NB4 (cell line): ENCODE measurements around the gene KLK15.

Experiments
- MYC ChIP-seq: IDR thresholded peaks from 2 replicates; pipeline ENCODE4 v1.6.1; 2011; ENCODE audit warnings: low read depth, low read length
- POLR2A ChIP-seq: IDR thresholded peaks from 2 replicates; pipeline ENCODE4 v1.6.1; 2011; ENCODE audit warnings: mild to moderate bottlenecking; ENCODE audit not compliant: insufficient read length; ENCODE audit errors: extremely low read depth
- TF ChIP-seq, protein P1 (sequence below): IDR thresholded peaks from one replicate; pipeline ENCODE4 v1.5.1; 2012; ENCODE audit warnings: low read depth, low read length
- TF ChIP-seq, protein P2 (sequence below): IDR thresholded peaks from 2 replicates; pipeline ENCODE4 v1.6.1; 2011; ENCODE audit warnings: low read depth, low read length

DNA sequence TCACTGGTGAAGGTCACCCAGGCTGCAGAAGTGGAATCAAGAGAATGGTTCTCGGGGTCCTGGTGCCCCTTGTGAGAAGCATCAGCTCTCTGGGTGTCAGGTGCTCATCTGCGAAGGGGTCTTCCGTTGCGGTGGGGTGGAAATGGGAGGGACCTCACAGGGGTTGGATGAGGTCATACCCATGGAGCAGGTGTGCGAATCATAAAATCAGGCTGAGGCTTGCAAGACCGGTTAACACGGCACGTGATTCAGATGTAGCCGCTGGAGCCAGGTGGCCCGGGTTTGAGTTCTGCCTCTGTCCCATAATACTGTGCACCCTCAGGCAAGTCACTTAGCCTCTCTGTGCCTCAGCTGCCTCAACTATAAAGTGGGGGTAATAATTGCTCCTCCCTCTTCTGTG, 3.9 kb upstream of the KLK15 start:
- TF ChIP-seq, protein P1, sequence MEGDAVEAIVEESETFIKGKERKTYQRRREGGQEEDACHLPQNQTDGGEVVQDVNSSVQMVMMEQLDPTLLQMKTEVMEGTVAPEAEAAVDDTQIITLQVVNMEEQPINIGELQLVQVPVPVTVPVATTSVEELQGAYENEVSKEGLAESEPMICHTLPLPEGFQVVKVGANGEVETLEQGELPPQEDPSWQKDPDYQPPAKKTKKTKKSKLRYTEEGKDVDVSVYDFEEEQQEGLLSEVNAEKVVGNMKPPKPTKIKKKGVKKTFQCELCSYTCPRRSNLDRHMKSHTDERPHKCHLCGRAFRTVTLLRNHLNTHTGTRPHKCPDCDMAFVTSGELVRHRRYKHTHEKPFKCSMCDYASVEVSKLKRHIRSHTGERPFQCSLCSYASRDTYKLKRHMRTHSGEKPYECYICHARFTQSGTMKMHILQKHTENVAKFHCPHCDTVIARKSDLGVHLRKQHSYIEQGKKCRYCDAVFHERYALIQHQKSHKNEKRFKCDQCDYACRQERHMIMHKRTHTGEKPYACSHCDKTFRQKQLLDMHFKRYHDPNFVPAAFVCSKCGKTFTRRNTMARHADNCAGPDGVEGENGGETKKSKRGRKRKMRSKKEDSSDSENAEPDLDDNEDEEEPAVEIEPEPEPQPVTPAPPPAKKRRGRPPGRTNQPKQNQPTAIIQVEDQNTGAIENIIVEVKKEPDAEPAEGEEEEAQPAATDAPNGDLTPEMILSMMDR, result no peak
- TF ChIP-seq, protein P2, sequence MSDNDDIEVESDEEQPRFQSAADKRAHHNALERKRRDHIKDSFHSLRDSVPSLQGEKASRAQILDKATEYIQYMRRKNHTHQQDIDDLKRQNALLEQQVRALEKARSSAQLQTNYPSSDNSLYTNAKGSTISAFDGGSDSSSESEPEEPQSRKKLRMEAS, result no peak
- no peak for TF ChIP-seq POLR2A
- no peak for TF ChIP-seq MYC
